Central memory CD8-positive, alpha-beta T cell (primary cell): ENCODE data around the gene ICOS.

Experiments
- ATAC-seq: fragments of 150-1000 bp; cut with Tn5 transposase; replicated peaks from 2 replicates; pipeline ENCODE4 v1.10.0; 2022; ENCODE audit warnings: mild to moderate bottlenecking, moderate FRiP score, moderate number of reproducible peaks; ENCODE audit not compliant: poor library complexity, severe bottlenecking; ENCODE audit errors: extremely low read depth
- DNase-seq, 2 donors: peaks; one replicate each; pipeline ENCODE4 v3.0.0; 2021; ENCODE audit warnings: low spot score in 2 of 2
- H3K27ac Mint-ChIP-seq: one replicate; pipeline ENCODE4 v1.8.0; 2022; ENCODE audit warnings: low read depth, mild to moderate bottlenecking, moderate library complexity, mixed read lengths
- H3K27me3 Mint-ChIP-seq: one replicate; pipeline ENCODE4 v1.8.0; 2022; ENCODE audit warnings: mixed read lengths
- H3K36me3 Mint-ChIP-seq: one replicate; pipeline ENCODE4 v1.8.0; 2022; ENCODE audit warnings: mild to moderate bottlenecking, moderate library complexity, mixed read lengths; ENCODE audit not compliant: insufficient read depth
- H3K4me1 Mint-ChIP-seq: one replicate; pipeline ENCODE4 v1.8.0; 2022; ENCODE audit warnings: mixed read lengths
- H3K4me3 Mint-ChIP-seq: one replicate; pipeline ENCODE4 v1.8.0; 2022; ENCODE audit warnings: mild to moderate bottlenecking, moderate library complexity, mixed read lengths
- H3K9me3 Mint-ChIP-seq: one replicate; pipeline ENCODE4 v1.8.0; 2022; ENCODE audit warnings: mixed read lengths

Gene ICOS

DNA sequence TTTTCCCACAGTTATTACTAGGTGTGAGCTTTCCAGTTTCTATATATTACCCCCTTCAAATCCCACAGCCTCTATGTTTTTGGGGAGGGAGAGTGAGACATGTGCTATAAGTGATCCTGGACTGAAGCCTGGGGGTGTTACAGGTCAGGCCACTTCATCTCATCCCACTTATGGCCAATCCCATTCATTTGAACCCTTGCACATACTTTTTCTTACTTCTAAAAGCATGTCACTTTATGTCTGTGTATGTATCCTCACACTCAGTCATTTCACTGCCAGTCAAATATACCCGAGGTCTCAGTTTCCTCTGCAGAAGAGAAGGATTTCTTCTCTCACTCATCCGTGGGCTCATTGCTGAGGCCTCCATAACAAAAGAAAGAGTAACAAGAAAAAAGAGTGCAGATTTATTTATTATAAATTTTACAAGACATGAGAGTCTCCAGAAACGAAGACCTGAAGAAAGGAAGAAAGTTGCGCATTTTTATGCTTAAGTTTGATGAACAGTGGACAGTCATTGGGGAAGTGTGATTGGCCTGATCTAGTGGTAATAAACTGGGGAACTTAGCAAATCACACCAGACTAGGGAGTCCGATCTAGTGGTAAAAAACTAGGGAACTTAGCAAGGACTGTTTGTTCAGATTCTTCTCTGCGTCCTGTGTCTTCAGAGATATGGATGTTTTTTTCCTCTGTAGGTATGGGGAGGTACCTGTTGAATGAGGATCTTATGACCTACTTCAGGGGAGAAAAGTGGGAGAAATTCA is 52.1 kb downstream of the ICOS start:
- H3K27me3 Mint-ChIP-seq, result no peaks in the 10 kb centered on the region
- H3K36me3 Mint-ChIP-seq, result no peaks in the 10 kb centered on the region
- no peak overlapping the region for H3K27ac Mint-ChIP-seq
- ATAC-seq (no peak), DNase-seq (no peak)
- H3K4me3 Mint-ChIP-seq, result no peak overlapping the region
- H3K9me3 Mint-ChIP-seq, result no peaks in the 10 kb centered on the region
- H3K4me1 Mint-ChIP-seq, result peaks cover 5% of the 10 kb centered on the region

- no peak overlapping the region for H3K27ac Mint-ChIP-seq
- peaks cover 5% of the 10 kb centered on the region for H3K4me1 Mint-ChIP-seq
- no peaks in the 10 kb centered on the region for H3K9me3 Mint-ChIP-seq
- H3K36me3 Mint-ChIP-seq, result no peaks in the 10 kb centered on the region
- DNase-seq (no peak), ATAC-seq (no peak)
- H3K4me3 Mint-ChIP-seq, result no peak overlapping the region
- H3K27me3 Mint-ChIP-seq, result no peaks in the 10 kb centered on the region
These were observed 53.0 kb downstream of the ICOS start for GRCh38 chr2:203989521-203989920.

DNA sequence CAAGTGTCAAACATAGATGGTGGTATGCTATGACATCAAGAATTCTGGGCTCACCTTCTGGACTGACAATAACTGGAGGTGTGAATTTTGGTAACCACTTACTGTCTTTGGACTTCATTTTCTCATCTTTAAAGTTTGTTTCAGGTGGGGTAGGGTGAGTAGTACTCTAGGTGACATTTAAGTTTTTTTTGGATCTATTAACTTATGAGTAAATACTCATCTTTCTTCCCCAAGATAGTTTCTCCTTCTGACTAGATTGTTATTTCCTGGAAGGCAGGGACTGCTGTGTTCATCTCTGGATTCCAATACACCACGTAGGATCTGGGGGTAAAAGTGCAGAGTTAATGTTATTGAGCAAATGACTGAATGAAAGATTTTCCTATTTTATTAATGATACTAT is 55.9 kb downstream of the ICOS start:
- Mint-ChIP-seq H3K9me3 (no peaks in the 10 kb centered on the region), H3K27ac (no peak overlapping the region), H3K4me1 (peaks cover 9% of the 10 kb centered on the region), H3K4me3 (no peak overlapping the region), H3K36me3 (no peaks in the 10 kb centered on the region), H3K27me3 (no peaks in the 10 kb centered on the region)
- ATAC-seq (no peak), DNase-seq (no peak)

DNA sequence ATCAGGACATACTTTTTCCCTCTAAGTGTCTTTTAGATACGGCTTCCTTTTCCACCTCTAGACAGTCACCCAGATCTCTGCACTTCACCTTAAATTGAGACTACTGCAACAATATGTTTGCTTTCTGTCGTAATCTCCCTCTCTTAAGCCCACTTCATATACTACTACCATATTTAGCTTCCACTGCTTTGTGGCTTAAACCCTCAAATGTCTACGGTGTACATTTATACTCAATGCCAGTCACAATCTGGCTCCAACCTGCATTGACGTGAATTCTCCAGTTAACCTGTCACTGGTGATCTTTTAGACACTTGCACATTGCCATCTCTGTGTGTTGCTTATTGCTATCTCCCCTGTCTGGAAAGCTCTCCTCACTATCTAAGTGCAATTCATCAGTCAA is 56.4 kb downstream of the ICOS start:
- Mint-ChIP-seq H3K27me3 (no peaks in the 10 kb centered on the region), H3K36me3 (no peaks in the 10 kb centered on the region), H3K9me3 (no peaks in the 10 kb centered on the region), H3K4me1 (peaks cover 13% of the 10 kb centered on the region), H3K4me3 (no peak overlapping the region), H3K27ac (no peak overlapping the region)
- ATAC-seq, result no peak
- no peak for DNase-seq

GRCh38 chr2:203993560-203993959 is 57.0 kb downstream of the ICOS start:
- H3K4me3 Mint-ChIP-seq, result no peak overlapping the region
- no peaks in the 10 kb centered on the region for H3K27me3 Mint-ChIP-seq
- no peaks in the 10 kb centered on the region for H3K36me3 Mint-ChIP-seq
- no peaks in the 10 kb centered on the region for H3K9me3 Mint-ChIP-seq
- no peak overlapping the region for H3K27ac Mint-ChIP-seq
- peaks cover 19% of the 10 kb centered on the region for H3K4me1 Mint-ChIP-seq
- ATAC-seq (peak; percentile 58), DNase-seq (no peak)

GRCh38 chr2:203994735-203995134 is 58.2 kb downstream of the ICOS start:
- Mint-ChIP-seq H3K4me3 (no peak overlapping the region), H3K27ac (peak overlapping the region; percentile 24)

GRCh38 chr2:203996692-203997091 is 60.1 kb downstream of the ICOS start:
- Mint-ChIP-seq H3K9me3 (no peaks in the 10 kb centered on the region), H3K27me3 (no peaks in the 10 kb centered on the region), H3K4me1 (peaks cover 49% of the 10 kb centered on the region), H3K4me3 (no peak overlapping the region), H3K27ac (no peak overlapping the region), H3K36me3 (no peaks in the 10 kb centered on the region)
- DNase-seq (no peak), ATAC-seq (no peak)

More at GRCh38 chr2:203994735-203995134, 58.2 kb downstream of the ICOS start:
- ATAC-seq, result peak; percentile 73
- Mint-ChIP-seq H3K27me3 (no peaks in the 10 kb centered on the region), H3K4me1 (peaks cover 30% of the 10 kb centered on the region), H3K9me3 (no peaks in the 10 kb centered on the region), H3K36me3 (no peaks in the 10 kb centered on the region)
- peak in 1 of 2 donors; percentile 30 for DNase-seq

DNA sequence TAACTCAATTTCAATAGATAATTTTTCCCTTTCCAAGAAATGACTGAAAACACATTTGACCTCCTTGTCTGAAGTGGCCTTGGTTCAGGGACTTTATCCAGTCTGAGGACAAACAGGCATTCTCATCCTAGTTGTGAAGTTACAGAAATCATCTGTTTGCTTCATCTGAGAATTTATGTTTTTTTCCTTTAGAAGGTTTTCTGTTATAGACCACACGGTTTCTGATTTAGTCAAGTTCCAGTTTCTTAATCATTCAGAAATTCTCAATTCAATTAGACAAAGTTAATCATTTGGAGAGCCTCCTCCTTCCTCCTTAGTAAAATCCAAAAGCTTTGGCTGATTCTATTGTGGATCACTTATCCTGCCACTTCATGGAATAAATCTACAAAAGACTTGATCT is 60.9 kb downstream of the ICOS start:
- Mint-ChIP-seq H3K36me3 (no peaks in the 10 kb centered on the region), H3K27me3 (no peaks in the 10 kb centered on the region), H3K9me3 (no peaks in the 10 kb centered on the region), H3K27ac (peak overlapping the region; percentile 33), H3K4me3 (no peak overlapping the region), H3K4me1 (peaks cover 57% of the 10 kb centered on the region)
- DNase-seq (no peak), ATAC-seq (no peak)

DNA sequence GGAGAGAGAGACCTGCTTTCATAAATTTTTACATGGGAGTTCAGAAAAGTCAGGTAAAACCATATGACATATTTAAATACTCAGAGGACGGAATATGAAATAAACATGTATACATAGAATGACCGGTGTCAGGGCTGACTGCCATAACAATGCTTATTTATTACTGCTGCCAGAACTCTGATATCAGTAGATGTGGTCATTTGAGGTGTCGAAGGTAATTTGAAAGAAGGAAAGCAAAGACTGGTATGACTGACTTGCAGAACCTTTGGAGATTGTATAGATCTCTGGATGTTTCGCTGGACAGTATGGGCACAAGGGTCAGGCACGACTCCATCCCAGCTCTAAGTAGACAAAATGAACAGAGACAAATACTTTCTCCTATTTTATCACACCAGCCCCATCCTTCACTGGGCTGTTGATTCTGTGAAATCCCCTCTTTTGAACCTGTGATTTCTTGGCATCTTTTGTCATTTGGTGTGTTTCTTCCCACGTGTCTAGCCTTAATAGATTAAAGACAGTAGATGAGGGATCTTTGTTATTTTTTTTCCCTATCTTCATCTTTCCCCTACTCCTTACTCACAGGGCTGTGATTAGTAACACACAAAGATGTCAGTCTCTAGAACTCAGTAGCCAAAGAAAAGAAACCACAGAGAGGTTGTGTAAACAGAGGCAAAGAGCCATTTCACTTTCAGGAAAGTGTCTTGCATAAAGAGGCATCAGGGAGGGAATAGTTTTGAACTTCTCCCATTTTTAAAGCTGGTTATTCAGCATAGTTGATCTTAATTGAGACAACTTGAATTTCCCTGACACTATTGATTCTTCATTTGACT is 61.6 kb downstream of the ICOS start:
- Mint-ChIP-seq H3K9me3 (no peaks in the 10 kb centered on the region), H3K4me3 (no peak overlapping the region), H3K4me1 (peaks cover 61% of the 10 kb centered on the region), H3K27ac (peak overlapping the region; percentile 33), H3K27me3 (no peaks in the 10 kb centered on the region), H3K36me3 (no peaks in the 10 kb centered on the region)
- ATAC-seq (no peak), DNase-seq (no peak)

- no peak for DNase-seq
- ATAC-seq, result no peak
- Mint-ChIP-seq H3K27me3 (no peaks in the 10 kb centered on the region), H3K36me3 (no peaks in the 10 kb centered on the region), H3K4me1 (peaks cover 70% of the 10 kb centered on the region), H3K4me3 (no peak overlapping the region), H3K27ac (peak overlapping the region; percentile 62), H3K9me3 (no peaks in the 10 kb centered on the region)
These were observed 63.3 kb downstream of the ICOS start for GRCh38 chr2:203999835-204000234.

DNA sequence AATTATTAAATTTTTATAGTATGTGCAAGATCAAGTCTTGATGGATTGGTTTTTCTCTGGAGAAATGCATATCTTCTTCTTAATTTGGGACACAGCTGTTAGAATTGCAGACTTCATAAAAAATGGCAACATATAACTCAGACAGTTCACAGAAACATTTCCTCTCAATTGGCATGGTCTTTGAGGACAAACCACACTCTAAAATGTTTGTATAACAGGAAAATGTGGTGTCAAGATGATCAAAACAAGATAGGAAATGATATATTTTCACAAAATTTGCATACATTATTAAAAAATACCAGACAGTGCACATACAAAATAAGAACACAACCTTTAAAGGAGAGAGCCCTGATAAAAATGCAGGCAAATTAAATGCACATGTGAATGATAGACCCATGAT is 63.9 kb downstream of the ICOS start:
- peak overlapping the region; percentile 33 for H3K4me3 Mint-ChIP-seq
- H3K27ac Mint-ChIP-seq, result peak overlapping the region; percentile 62
- peaks cover 69% of the 10 kb centered on the region for H3K4me1 Mint-ChIP-seq
- no peaks in the 10 kb centered on the region for H3K27me3 Mint-ChIP-seq
- H3K36me3 Mint-ChIP-seq, result no peaks in the 10 kb centered on the region
- DNase-seq (no peak), ATAC-seq (peak; percentile 60)
- no peaks in the 10 kb centered on the region for H3K9me3 Mint-ChIP-seq

DNA sequence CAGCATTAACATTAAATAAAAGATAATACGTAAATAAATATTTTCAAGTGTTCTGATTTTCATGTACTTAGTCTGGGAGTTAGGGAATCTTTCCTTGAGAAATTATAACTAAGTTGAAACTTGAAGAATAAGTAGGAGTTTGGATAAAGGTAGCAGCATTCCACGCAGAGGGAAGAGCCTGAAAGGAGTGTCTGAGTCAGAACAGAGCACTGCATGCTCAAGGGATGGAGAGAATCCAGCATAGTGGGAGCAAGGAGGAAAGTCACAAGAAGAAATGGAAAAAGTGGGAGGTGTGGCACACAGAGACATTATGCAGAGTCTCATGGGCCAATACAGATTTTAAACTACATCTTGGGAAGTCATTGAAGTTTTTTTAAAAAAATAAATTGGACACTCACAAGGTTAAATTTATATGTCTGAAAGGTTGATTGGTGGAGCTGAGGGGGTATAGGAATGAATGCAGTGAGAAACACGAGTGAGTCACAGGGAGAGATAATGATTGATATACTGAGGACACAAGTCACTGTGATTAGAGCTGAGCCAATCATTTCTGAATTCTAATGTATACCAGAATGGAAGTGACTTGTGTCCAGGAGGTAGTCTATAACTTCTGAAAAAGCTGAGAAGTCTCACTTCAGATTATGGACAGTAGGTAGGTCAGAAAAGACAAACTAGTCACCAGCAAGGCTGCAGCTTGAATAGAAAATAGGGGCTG is 66.9 kb downstream of the ICOS start:
- Mint-ChIP-seq H3K4me1 (peaks cover 73% of the 10 kb centered on the region), H3K4me3 (no peak overlapping the region), H3K27me3 (no peaks in the 10 kb centered on the region), H3K27ac (no peak overlapping the region), H3K9me3 (peaks cover 9% of the 10 kb centered on the region), H3K36me3 (no peaks in the 10 kb centered on the region)
- DNase-seq (no peak), ATAC-seq (no peak)
